ENCODE results near the gene SEC14L2. TPM values are rescaled to one million over a fixed set of nuclear protein-coding genes. Genes with fewer than 3 reads are reported as not detected.
"Not testable (repeated sequence)": the region's sequence is repeated elsewhere in the genome, so short reads cannot be mapped to it uniquely, and the experiment has no call there.

The SEC14L2 gene
- polyA plus RNA-seq, 4 donors: 19.7 to 57.0 (median 36.8) TPM

GRCh38 chr22:30397656-30398635 is 1.1 kb downstream of the SEC14L2 start:
- FAIRE-seq: no peak
- WGBS, 3 donors: 15 to 25% (median 23%) methylated on average over 11 of the region's 11 CpGs
- Histone ChIP-seq H3K4me1 (ENCODE audit: control insufficient read depth in 3 of 3, insufficient read depth in 2 of 3, low read depth in 1 of 3, low read length in 2 of 3) (peaks cover 3 to 28% (median 4%) of the 10 kb centered on the region in 3 donors), H3K4me3 (ENCODE audit: low read depth in 1 of 3, low read length in 3 of 3) (peak overlapping the region; percentile 51 to 92 (median 80)), H3K36me3 (ENCODE audit: control insufficient read depth in 3 of 3, insufficient read depth in 2 of 3, low read depth in 1 of 3, low read length in 3 of 3) (peaks cover 0 to 30% (median 8%) of the 10 kb centered on the region in 3 donors), H3K9me3 (ENCODE audit: control insufficient read depth in 2 of 2, insufficient read depth in 1 of 2, low read depth in 1 of 2, low read length in 1 of 2) (no peaks in the 10 kb centered on the region), H3K27ac (ENCODE audit: low read depth in 1 of 3, low read length in 2 of 3) (peak overlapping the region in 2 of 3 donors; percentile 29 to 73), H3K27me3 (ENCODE audit: control insufficient read depth in 3 of 3, insufficient read depth in 3 of 3, low read length in 3 of 3) (peaks cover 0 to 5% (median 0%) of the 10 kb centered on the region in 3 donors)
- DNase-seq: peak in 1 of 2 donors; percentile 42

GRCh38 chr22:30398685-30399680 is 2.2 kb downstream of the SEC14L2 start:
- no peak for DNase-seq
- Histone ChIP-seq H3K36me3 (ENCODE audit: control insufficient read depth in 3 of 3, insufficient read depth in 2 of 3, low read depth in 1 of 3, low read length in 3 of 3) (peaks cover 0 to 36% (median 8%) of the 10 kb centered on the region in 3 donors), H3K27me3 (ENCODE audit: control insufficient read depth in 3 of 3, insufficient read depth in 3 of 3, low read length in 3 of 3) (peaks cover 0 to 5% (median 0%) of the 10 kb centered on the region in 3 donors), H3K4me3 (ENCODE audit: low read depth in 1 of 3, low read length in 3 of 3) (peak overlapping the region in 1 of 3 donors; percentile 92), H3K9me3 (ENCODE audit: control insufficient read depth in 2 of 2, insufficient read depth in 1 of 2, low read depth in 1 of 2, low read length in 1 of 2) (no peaks in the 10 kb centered on the region), H3K27ac (ENCODE audit: low read depth in 1 of 3, low read length in 2 of 3) (peak overlapping the region in 1 of 3 donors; percentile 51), H3K4me1 (ENCODE audit: control insufficient read depth in 3 of 3, insufficient read depth in 2 of 3, low read depth in 1 of 3, low read length in 2 of 3) (peaks cover 4 to 28% (median 5%) of the 10 kb centered on the region in 3 donors)
- 53 to 64% (median 58%) methylated on average over 24 to 25 of the region's 25 CpGs for WGBS, 3 donors
- FAIRE-seq: no peak

GRCh38 chr22:30399718-30400117 is 2.9 kb downstream of the SEC14L2 start:
- peaks cover 0 to 39% (median 8%) of the 10 kb centered on the region in 3 donors for H3K36me3 ChIP-seq (ENCODE audit: control insufficient read depth in 3 of 3, insufficient read depth in 2 of 3, low read depth in 1 of 3, low read length in 3 of 3)
- peaks cover 4 to 33% (median 5%) of the 10 kb centered on the region in 3 donors for H3K4me1 ChIP-seq (ENCODE audit: control insufficient read depth in 3 of 3, insufficient read depth in 2 of 3, low read depth in 1 of 3, low read length in 2 of 3)
- no peak overlapping the region for H3K4me3 ChIP-seq (ENCODE audit: low read depth in 1 of 3, low read length in 3 of 3)
- DNase-seq (no peak), FAIRE-seq (no peak)
- H3K27ac ChIP-seq (ENCODE audit: low read depth in 1 of 3, low read length in 2 of 3): no peak overlapping the region
- 88 to 92% (median 91%) methylated on average over 5 of the region's 5 CpGs for WGBS, 3 donors
- no peaks in the 10 kb centered on the region for H3K9me3 ChIP-seq (ENCODE audit: control insufficient read depth in 2 of 2, insufficient read depth in 1 of 2, low read depth in 1 of 2, low read length in 1 of 2)
- peaks cover 0 to 5% (median 0%) of the 10 kb centered on the region in 3 donors for H3K27me3 ChIP-seq (ENCODE audit: control insufficient read depth in 3 of 3, insufficient read depth in 3 of 3, low read length in 3 of 3)

GRCh38 chr22:30400159-30400558 is 3.3 kb downstream of the SEC14L2 start:
- no peak overlapping the region for H3K27ac ChIP-seq (ENCODE audit: low read depth in 1 of 3, low read length in 2 of 3)
- peaks cover 4 to 33% (median 6%) of the 10 kb centered on the region in 3 donors for H3K4me1 ChIP-seq (ENCODE audit: control insufficient read depth in 3 of 3, insufficient read depth in 2 of 3, low read depth in 1 of 3, low read length in 2 of 3)
- H3K36me3 ChIP-seq (ENCODE audit: control insufficient read depth in 3 of 3, insufficient read depth in 2 of 3, low read depth in 1 of 3, low read length in 3 of 3): peaks cover 0 to 42% (median 8%) of the 10 kb centered on the region in 3 donors
- FAIRE-seq: no peak
- DNase-seq: no peak
- no peaks in the 10 kb centered on the region for H3K9me3 ChIP-seq (ENCODE audit: control insufficient read depth in 2 of 2, insufficient read depth in 1 of 2, low read depth in 1 of 2, low read length in 1 of 2)
- peaks cover 0 to 5% (median 0%) of the 10 kb centered on the region in 3 donors for H3K27me3 ChIP-seq (ENCODE audit: control insufficient read depth in 3 of 3, insufficient read depth in 3 of 3, low read length in 3 of 3)
- 73 to 87% (median 73%) methylated on average over 1 of the region's 1 CpG for WGBS, 3 donors
- H3K4me3 ChIP-seq (ENCODE audit: low read depth in 1 of 3, low read length in 3 of 3): no peak overlapping the region

- not testable (repeated sequence) for FAIRE-seq; H3K4me3 ChIP-seq (ENCODE audit: low read depth in 1 of 3, low read length in 3 of 3); H3K27ac ChIP-seq (ENCODE audit: low read depth in 1 of 3, low read length in 2 of 3); H3K9me3 ChIP-seq (ENCODE audit: control insufficient read depth in 2 of 2, insufficient read depth in 1 of 2, low read depth in 1 of 2, low read length in 1 of 2); H3K27me3 ChIP-seq (ENCODE audit: control insufficient read depth in 3 of 3, insufficient read depth in 3 of 3, low read length in 3 of 3); DNase-seq
- Histone ChIP-seq H3K36me3 (ENCODE audit: control insufficient read depth in 3 of 3, insufficient read depth in 2 of 3, low read depth in 1 of 3, low read length in 3 of 3) (peaks cover 2 to 49% (median 8%) of the 10 kb centered on the region in 3 donors), H3K4me1 (ENCODE audit: control insufficient read depth in 3 of 3, insufficient read depth in 2 of 3, low read depth in 1 of 3, low read length in 2 of 3) (peaks cover 4 to 31% (median 8%) of the 10 kb centered on the region in 3 donors)
- 89 to 98% (median 95%) methylated on average over 3 of the region's 3 CpGs for WGBS, 3 donors
Measured at GRCh38 chr22:30401024-30401423, 4.2 kb downstream of the SEC14L2 start.

- H3K4me3 ChIP-seq (ENCODE audit: low read depth in 1 of 3, low read length in 3 of 3): no peak overlapping the region
- H3K36me3 ChIP-seq (ENCODE audit: control insufficient read depth in 3 of 3, insufficient read depth in 2 of 3, low read depth in 1 of 3, low read length in 3 of 3): peaks cover 4 to 61% (median 11%) of the 10 kb centered on the region in 3 donors
- H3K27ac ChIP-seq (ENCODE audit: low read depth in 1 of 3, low read length in 2 of 3): peak overlapping the region in 1 of 3 donors; percentile 12
- FAIRE-seq: no peak
- no peak for DNase-seq
- peaks cover 0 to 5% (median 0%) of the 10 kb centered on the region in 3 donors for H3K27me3 ChIP-seq (ENCODE audit: control insufficient read depth in 3 of 3, insufficient read depth in 3 of 3, low read length in 3 of 3)
- WGBS, 3 donors: 70 to 73% (median 73%) methylated on average over 5 of the region's 5 CpGs
- H3K9me3 ChIP-seq (ENCODE audit: control insufficient read depth in 2 of 2, insufficient read depth in 1 of 2, low read depth in 1 of 2, low read length in 1 of 2): no peaks in the 10 kb centered on the region
- peaks cover 4 to 28% (median 8%) of the 10 kb centered on the region in 3 donors for H3K4me1 ChIP-seq (ENCODE audit: control insufficient read depth in 3 of 3, insufficient read depth in 2 of 3, low read depth in 1 of 3, low read length in 2 of 3)
Measured at GRCh38 chr22:30402028-30402765, 5.4 kb downstream of the SEC14L2 start.

GRCh38 chr22:30402766-30403104 is 5.9 kb downstream of the SEC14L2 start:
- peak overlapping the region in 1 of 3 donors; percentile 12 for H3K27ac ChIP-seq (ENCODE audit: low read depth in 1 of 3, low read length in 2 of 3)
- peaks cover 4 to 27% (median 8%) of the 10 kb centered on the region in 3 donors for H3K4me1 ChIP-seq (ENCODE audit: control insufficient read depth in 3 of 3, insufficient read depth in 2 of 3, low read depth in 1 of 3, low read length in 2 of 3)
- FAIRE-seq: not testable (repeated sequence)

More at GRCh38 chr22:30402766-30403104, 5.9 kb downstream of the SEC14L2 start:
- peaks cover 4 to 66% (median 15%) of the 10 kb centered on the region in 3 donors for H3K36me3 ChIP-seq (ENCODE audit: control insufficient read depth in 3 of 3, insufficient read depth in 2 of 3, low read depth in 1 of 3, low read length in 3 of 3)
- not testable (repeated sequence) for H3K27me3 ChIP-seq (ENCODE audit: control insufficient read depth in 3 of 3, insufficient read depth in 3 of 3, low read length in 3 of 3); H3K4me3 ChIP-seq (ENCODE audit: low read depth in 1 of 3, low read length in 3 of 3); H3K9me3 ChIP-seq (ENCODE audit: control insufficient read depth in 2 of 2, insufficient read depth in 1 of 2, low read depth in 1 of 2, low read length in 1 of 2); DNase-seq
- WGBS, 3 donors: 92 to 94% (median 94%) methylated on average over 5 of the region's 5 CpGs
